Naive thymus-derived CD4-positive, alpha-beta T cell (primary cell): ENCODE measurements around the gene CYP4V2. TPM values are rescaled to one million over a fixed set of nuclear protein-coding genes. Genes with fewer than 3 reads are reported as not detected.

ENCODE experiments used
- ATAC-seq: fragments of 150-1000 bp; cut with Tn5 transposase; 2 replicates; pipeline ENCODE4 v1.10.0; 2021; ENCODE audit warnings: mild to moderate bottlenecking, moderate library complexity
- CTCF ChIA-PET: fragments of 350-600 bp; sonication (Branson Sonifier 250); formaldehyde crosslinking; loops from one replicate; lab custom pipeline; 2021; ENCODE audit warnings: antibody characterized with exemption; lab: Charles Lee
- POLR2A ChIA-PET: fragments of 350-600 bp; sonication (Branson Sonifier 250); formaldehyde crosslinking; loops from one replicate; lab custom pipeline; 2021; ENCODE audit warnings: antibody characterized with exemption, inconsistent platforms; lab: Charles Lee
- DNase-seq, 9 donors: peaks; one replicate each; pipeline versions ENCODE4 v3.0.0 to v3.0.0-alpha.2; 2020 to 2022; ENCODE audit warnings: mixed read lengths in 1 of 9
- H3K27ac ChIP-seq: one replicate; pipeline ENCODE4 v1.7.0; 2013; ENCODE audit warnings: mild to moderate bottlenecking, low read depth, low read length, moderate library complexity
- H3K27me3 ChIP-seq, 2 donors: one replicate each; pipeline ENCODE4 v1.7.0; 2013; ENCODE audit warnings: low read length in 2 of 2, mild to moderate bottlenecking in 2 of 2, moderate library complexity in 2 of 2; ENCODE audit not compliant: control insufficient read depth in 2 of 2, insufficient read depth in 2 of 2
- H3K36me3 ChIP-seq, 3 experiments: 1 replicate in 2 of 3; 2 replicates in 1 of 3; pipeline ENCODE4 v1.7.0; 2013; ENCODE audit warnings: low read length in 3 of 3, mild to moderate bottlenecking in 3 of 3, moderate library complexity in 1 of 3; ENCODE audit not compliant: insufficient read depth in 3 of 3, control insufficient read depth in 2 of 3
- H3K4me1 ChIP-seq, 2 donors: one replicate each; pipeline ENCODE4 v1.7.0; 2013; ENCODE audit warnings: low read length in 2 of 2, mild to moderate bottlenecking in 2 of 2, moderate library complexity in 1 of 2; ENCODE audit not compliant: control insufficient read depth in 2 of 2, insufficient read depth in 2 of 2
- H3K4me3 ChIP-seq: 2 replicates; pipeline ENCODE4 v1.7.0; 2013; ENCODE audit warnings: mild to moderate bottlenecking, low read length
- H3K9me3 ChIP-seq, 3 experiments: 1 replicate in 2 of 3; 2 replicates in 1 of 3; pipeline ENCODE4 v1.7.0; 2013; ENCODE audit warnings: low read length in 3 of 3; ENCODE audit not compliant: control insufficient read depth in 2 of 3
- H3K27ac Mint-ChIP-seq, 9 donors: one replicate each; pipeline ENCODE4 v1.8.0; 2020 to 2022; ENCODE audit warnings: mixed read lengths in 9 of 9, mild to moderate bottlenecking in 8 of 9, moderate library complexity in 5 of 9, inconsistent platforms in 2 of 9
- H3K27me3 Mint-ChIP-seq, 5 donors: one replicate each; pipeline ENCODE4 v1.8.0; 2021 to 2022; ENCODE audit warnings: mixed read lengths in 5 of 5, mild to moderate bottlenecking in 1 of 5
- H3K36me3 Mint-ChIP-seq, 5 donors: one replicate each; pipeline ENCODE4 v1.8.0; 2020 to 2022; ENCODE audit warnings: mixed read lengths in 5 of 5, mild to moderate bottlenecking in 3 of 5, inconsistent platforms in 1 of 5
- H3K4me1 Mint-ChIP-seq, 7 donors: one replicate each; pipeline ENCODE4 v1.8.0; 2020 to 2022; ENCODE audit warnings: mixed read lengths in 7 of 7, mild to moderate bottlenecking in 3 of 7, inconsistent platforms in 1 of 7
- H3K4me3 Mint-ChIP-seq, 10 donors: one replicate each; pipeline ENCODE4 v1.8.0; 2020 to 2022; ENCODE audit warnings: mild to moderate bottlenecking in 10 of 10, mixed read lengths in 10 of 10, moderate library complexity in 6 of 10, inconsistent platforms in 2 of 10
- H3K9me3 Mint-ChIP-seq, 11 donors: one replicate each; pipeline ENCODE4 v1.8.0; 2020 to 2022; ENCODE audit warnings: mixed read lengths in 11 of 11, mild to moderate bottlenecking in 4 of 11, inconsistent platforms in 1 of 11, moderate library complexity in 1 of 11
- intact Hi-C, 2 donors: fragments of 100-400 bp; cut with micrococcal nuclease; formaldehyde crosslinking; loops; one replicate each; pipeline ENCODE4 v1.15.1; 2023
- polyA plus RNA-seq, 2 donors: library from polyadenylated mRNA; unstranded; fragments of 300-500 nt; fragmentation: Illumina TruSeq; gene quantifications; one replicate each; pipeline ENCODE4 v1.2.3, GENCODE V29; 2021
- total RNA-seq, 6 experiments: library from RNA in 5 of 6; stranded (reverse) in 5 of 6; gene quantifications; 1 replicate in 5 of 6; 2 replicates in 1 of 6; pipeline ENCODE4 v1.2.3 and lab custom pipeline; 2021 to 2026

CYP4V2 gene
- total and polyA plus RNA-seq, 7 experiments from 2014 or later, result 16.0 to 41.4 (median 26.0) TPM

DNA sequence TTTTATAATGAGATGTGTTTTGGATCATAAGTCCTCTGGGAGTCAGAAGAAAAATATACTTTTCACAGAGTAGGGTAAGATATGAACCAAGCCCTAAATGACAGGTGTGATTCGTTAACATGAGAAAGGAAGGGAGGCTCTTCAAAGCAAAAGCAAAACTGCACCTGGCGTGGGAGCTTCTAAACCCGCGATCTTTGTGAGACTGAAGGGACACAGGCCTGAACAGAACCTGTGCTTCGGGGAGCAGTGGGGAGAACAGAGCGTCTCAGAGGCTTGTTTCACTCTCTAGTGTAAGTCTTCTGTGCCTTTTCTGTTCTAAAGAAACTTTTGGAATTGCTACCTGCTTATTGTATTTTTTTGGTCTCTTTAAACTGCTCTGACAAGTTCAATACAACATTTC, 30.2 kb upstream of the CYP4V2 start:
- ATAC-seq, result peak; percentile 79
- intact Hi-C loops, result loop anchor here (1.0 to 2.0 kb wide), 3 partner anchors 30 to 43 kb away; partner anchors contain the start of gene CYP4V2 (in 2 of the 2)
- Histone ChIP-seq H3K36me3 (no peaks in the 10 kb centered on the region), H3K9me3 (no peaks in the 10 kb centered on the region), H3K4me3 (no peak overlapping the region), H3K27ac (no peak overlapping the region), H3K4me1 (no peaks in the 10 kb centered on the region), H3K27me3 (no peaks in the 10 kb centered on the region)
- peaks cover 0 to 6% (median 0%) of the 10 kb centered on the region in 5 donors for H3K27me3 Mint-ChIP-seq
- H3K4me3 Mint-ChIP-seq, result peak overlapping the region; percentile 5 to 81 (median 70)
- H3K9me3 Mint-ChIP-seq, result no peaks in the 10 kb centered on the region
- H3K36me3 Mint-ChIP-seq, result no peaks in the 10 kb centered on the region
- ChIA-PET CTCF (no interaction called here), POLR2A (interaction anchor here (2.3 kb wide), 1 partner anchor 30 kb away, joined by 12 read pairs; the partner anchor contains the start of gene CYP4V2)
- H3K4me1 Mint-ChIP-seq, result peaks cover 0 to 8% (median 5%) of the 10 kb centered on the region in 7 donors
- peak overlapping the region in 6 of 9 donors; percentile 29 to 90 (median 71) for H3K27ac Mint-ChIP-seq
- DNase-seq, result peak in 6 of 9 donors; percentile 16 to 31 (median 20)

DNA sequence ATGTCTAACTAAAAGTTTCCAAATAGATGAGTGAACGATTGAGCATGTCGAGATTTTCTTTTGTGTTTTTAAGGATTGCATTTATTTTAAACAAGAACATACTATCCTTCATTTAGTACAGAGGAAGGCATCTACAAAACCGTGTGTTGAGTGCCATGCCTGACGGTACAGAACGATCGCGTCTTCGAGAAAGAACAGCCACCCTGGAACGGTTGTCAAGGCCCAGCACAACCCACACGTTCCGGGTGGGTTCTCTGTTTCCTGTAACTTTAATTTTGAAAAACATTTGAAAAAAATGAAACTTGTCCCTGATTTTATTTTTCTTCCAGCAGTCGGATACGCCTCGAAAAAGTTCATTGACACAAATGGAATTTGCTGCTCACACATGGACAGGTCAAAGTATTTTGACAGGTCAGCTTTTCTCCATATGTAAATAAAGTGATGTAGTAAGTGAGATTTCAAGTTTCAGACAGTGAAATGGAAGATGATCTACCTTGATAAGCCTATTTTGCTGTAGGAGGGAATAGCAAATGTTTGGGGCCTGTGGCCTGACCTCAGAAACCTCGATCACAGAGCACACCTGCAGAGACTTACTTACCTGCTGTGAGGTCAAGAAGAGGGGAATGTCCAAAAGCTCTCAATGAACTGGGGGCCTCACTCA, 24.4 kb upstream of the CYP4V2 start:
- Histone ChIP-seq H3K4me3 (no peak overlapping the region), H3K27ac (no peak overlapping the region), H3K9me3 (no peaks in the 10 kb centered on the region), H3K36me3 (no peaks in the 10 kb centered on the region), H3K4me1 (no peaks in the 10 kb centered on the region), H3K27me3 (no peaks in the 10 kb centered on the region)
- no peaks in the 10 kb centered on the region for H3K36me3 Mint-ChIP-seq
- H3K27ac Mint-ChIP-seq, result peak overlapping the region in 1 of 9 donors; percentile 46
- POLR2A ChIA-PET, result no interaction called here
- no peaks in the 10 kb centered on the region for H3K9me3 Mint-ChIP-seq
- H3K27me3 Mint-ChIP-seq, result peaks cover 0 to 9% (median 0%) of the 10 kb centered on the region in 5 donors
- DNase-seq, result no peak
- CTCF ChIA-PET, result no interaction called here
- peaks cover 0 to 6% (median 0%) of the 10 kb centered on the region in 7 donors for H3K4me1 Mint-ChIP-seq
- no peak for ATAC-seq
- no peak overlapping the region for H3K4me3 Mint-ChIP-seq
- intact Hi-C loops, result no loop called here

DNA sequence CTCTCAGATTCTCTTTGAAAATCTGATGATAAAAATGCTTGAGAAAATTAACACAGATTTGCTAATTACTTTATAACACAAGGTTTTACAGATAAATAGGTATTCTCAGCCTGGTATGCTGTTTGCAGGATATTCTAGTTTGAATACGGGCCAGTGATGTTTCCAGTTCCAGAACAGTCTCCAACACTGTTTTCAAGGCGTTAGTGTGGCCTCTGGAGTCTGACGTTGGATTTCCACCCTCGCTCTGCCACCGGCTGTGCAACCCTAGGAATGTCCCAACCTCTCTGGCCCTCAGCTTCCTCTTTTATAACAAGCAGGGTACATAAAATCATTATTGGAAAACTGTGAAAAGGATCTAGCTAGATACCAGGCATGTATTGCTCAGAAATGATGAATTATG, 23.8 kb upstream of the CYP4V2 start:
- no peak for DNase-seq
- ChIA-PET CTCF (no interaction called here), POLR2A (interaction anchor here (0.9 kb wide), 1 partner anchor 23 kb away, joined by 3 read pairs; no protein-coding TSS in a partner anchor)
- Mint-ChIP-seq H3K36me3 (no peaks in the 10 kb centered on the region), H3K9me3 (no peaks in the 10 kb centered on the region), H3K27me3 (peaks cover 0 to 9% (median 0%) of the 10 kb centered on the region in 5 donors), H3K4me1 (peaks cover 0 to 6% (median 0%) of the 10 kb centered on the region in 7 donors), H3K27ac (no peak overlapping the region), H3K4me3 (no peak overlapping the region)
- Histone ChIP-seq H3K27ac (no peak overlapping the region), H3K4me1 (no peaks in the 10 kb centered on the region), H3K9me3 (no peaks in the 10 kb centered on the region), H3K4me3 (no peak overlapping the region), H3K36me3 (no peaks in the 10 kb centered on the region), H3K27me3 (no peaks in the 10 kb centered on the region)
- intact Hi-C loops, result no loop called here
- no peak for ATAC-seq

DNA sequence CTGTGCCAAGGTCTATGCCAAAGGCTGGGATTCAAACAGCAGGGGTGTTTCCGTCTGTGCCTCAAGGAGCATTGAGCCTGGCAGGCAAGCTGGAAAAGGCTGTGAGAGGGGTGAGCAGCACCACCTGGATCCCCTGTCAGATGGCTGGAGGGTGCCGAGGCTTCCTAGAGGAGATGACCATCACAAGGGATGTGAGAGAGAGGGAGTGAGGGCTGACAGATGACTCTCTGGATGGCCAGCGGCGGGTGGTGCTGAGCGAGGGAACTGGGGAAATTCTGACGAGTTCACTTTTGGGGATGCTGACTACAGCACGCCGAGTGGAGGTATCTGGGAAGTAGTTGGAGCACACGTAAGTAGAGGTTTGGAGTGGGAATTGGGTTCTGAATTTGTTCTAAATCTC, 22.6 kb upstream of the CYP4V2 start:
- intact Hi-C loops, result no loop called here
- Histone ChIP-seq H3K9me3 (no peaks in the 10 kb centered on the region), H3K27ac (no peak overlapping the region), H3K36me3 (no peaks in the 10 kb centered on the region), H3K4me3 (no peak overlapping the region), H3K4me1 (no peaks in the 10 kb centered on the region), H3K27me3 (no peaks in the 10 kb centered on the region)
- Mint-ChIP-seq H3K4me3 (no peak overlapping the region), H3K9me3 (no peaks in the 10 kb centered on the region), H3K4me1 (peaks cover 0 to 6% (median 0%) of the 10 kb centered on the region in 7 donors), H3K27me3 (peaks cover 0 to 9% (median 0%) of the 10 kb centered on the region in 5 donors), H3K36me3 (no peaks in the 10 kb centered on the region), H3K27ac (no peak overlapping the region)
- ChIA-PET CTCF (no interaction called here), POLR2A (no interaction called here)
- DNase-seq (no peak), ATAC-seq (no peak)

DNA sequence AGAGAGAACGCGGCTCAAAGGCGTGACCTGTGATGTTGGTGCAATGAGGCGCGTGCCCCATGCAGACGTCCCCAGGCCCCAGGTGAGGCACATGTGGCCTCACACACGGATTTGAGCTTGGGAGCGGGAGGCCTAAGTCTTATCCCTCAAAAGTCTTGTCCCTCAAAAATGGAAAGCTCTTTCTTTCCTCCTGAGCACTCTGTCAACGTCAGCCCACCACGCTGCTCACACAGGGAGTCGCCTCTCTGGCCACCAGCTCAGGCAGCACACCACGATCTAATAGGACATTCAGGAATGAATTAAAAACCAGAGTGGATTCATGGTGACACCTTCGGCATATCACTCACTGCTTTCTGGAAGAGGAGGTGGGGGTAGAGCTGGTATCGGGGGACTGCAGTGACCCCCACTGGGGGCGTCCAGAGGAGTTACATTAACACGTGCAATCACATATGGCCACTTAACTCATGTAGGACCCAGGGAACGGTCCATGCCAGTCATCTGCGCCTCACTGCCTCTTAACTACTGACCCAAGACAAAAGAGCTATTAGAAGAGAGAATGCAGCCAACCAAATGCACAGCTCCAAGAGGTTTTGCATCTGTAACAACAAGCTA, 21.9 kb upstream of the CYP4V2 start:
- Histone ChIP-seq H3K27ac (no peak overlapping the region), H3K9me3 (no peaks in the 10 kb centered on the region), H3K36me3 (no peaks in the 10 kb centered on the region), H3K27me3 (no peaks in the 10 kb centered on the region), H3K4me1 (no peaks in the 10 kb centered on the region), H3K4me3 (no peak overlapping the region)
- no peak overlapping the region for H3K4me3 Mint-ChIP-seq
- intact Hi-C loops, result no loop called here
- H3K27me3 Mint-ChIP-seq, result peaks cover 0 to 8% (median 3%) of the 10 kb centered on the region in 5 donors
- POLR2A ChIA-PET, result no interaction called here
- ATAC-seq, result no peak
- H3K4me1 Mint-ChIP-seq, result peaks cover 0 to 6% (median 0%) of the 10 kb centered on the region in 7 donors
- H3K36me3 Mint-ChIP-seq, result no peaks in the 10 kb centered on the region
- no peak overlapping the region for H3K27ac Mint-ChIP-seq
- H3K9me3 Mint-ChIP-seq, result no peaks in the 10 kb centered on the region
- DNase-seq, result no peak
- CTCF ChIA-PET, result no interaction called here

DNA sequence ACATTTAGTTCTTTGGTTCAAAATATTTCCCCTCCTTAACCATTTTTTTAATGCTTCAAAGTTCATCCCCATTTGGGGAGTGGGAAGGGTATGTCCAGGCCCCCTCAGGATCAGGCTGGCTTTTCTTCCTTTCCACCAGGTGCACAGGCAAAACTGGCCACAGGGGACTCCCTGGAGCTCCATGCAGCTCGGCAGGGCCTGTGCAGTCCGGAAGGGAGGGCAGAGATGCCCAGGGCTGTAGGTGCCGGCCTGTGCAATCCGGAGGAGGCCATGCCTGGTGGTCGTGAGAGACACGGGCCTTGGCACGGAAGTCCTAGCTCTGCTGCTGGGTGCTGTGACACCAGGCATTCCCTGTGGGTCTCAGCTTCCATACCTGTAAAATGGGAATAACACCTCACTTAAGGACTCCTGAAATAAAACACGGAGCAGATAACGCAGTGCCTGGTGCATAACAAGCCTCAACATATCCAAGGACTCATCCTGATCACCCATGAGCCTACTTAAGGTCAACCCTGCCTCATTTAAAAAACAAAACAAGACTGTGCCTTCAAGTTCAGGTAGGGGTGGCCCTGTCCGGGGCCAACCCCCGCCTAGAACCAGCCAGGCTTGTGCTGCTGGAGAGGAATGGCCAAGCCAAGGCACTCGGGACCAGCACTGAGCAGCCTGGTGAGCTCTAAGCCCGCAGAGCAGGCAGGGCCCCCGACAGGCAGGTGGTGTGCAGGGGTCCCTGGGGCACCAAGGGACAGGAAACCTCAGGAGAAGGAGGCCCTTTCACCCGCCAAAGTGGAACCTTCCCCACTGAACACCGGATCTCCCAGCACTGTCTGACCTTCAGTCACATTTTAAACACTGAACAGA, 21.2 kb upstream of the CYP4V2 start:
- H3K4me1 Mint-ChIP-seq, result peaks cover 0 to 6% (median 0%) of the 10 kb centered on the region in 7 donors
- no peak overlapping the region for H3K4me3 Mint-ChIP-seq
- no peaks in the 10 kb centered on the region for H3K36me3 Mint-ChIP-seq
- Histone ChIP-seq H3K27me3 (no peaks in the 10 kb centered on the region), H3K27ac (no peak overlapping the region), H3K4me1 (no peaks in the 10 kb centered on the region), H3K36me3 (no peaks in the 10 kb centered on the region), H3K9me3 (no peaks in the 10 kb centered on the region), H3K4me3 (no peak overlapping the region)
- H3K27ac Mint-ChIP-seq, result no peak overlapping the region
- intact Hi-C loops, result no loop called here
- no peak for ATAC-seq
- no peak for DNase-seq
- POLR2A ChIA-PET, result no interaction called here
- H3K9me3 Mint-ChIP-seq, result no peaks in the 10 kb centered on the region
- CTCF ChIA-PET, result no interaction called here
- H3K27me3 Mint-ChIP-seq, result peaks cover 0 to 4% (median 3%) of the 10 kb centered on the region in 5 donors
